ENCODE data around the gene ILK. TPM values are rescaled to one million over a fixed set of nuclear protein-coding genes. Genes with fewer than 3 reads are reported as not detected.

Gene ILK
- total RNA-seq, 1 experiment from 2014 or later: 73.5 TPM

- Histone ChIP-seq H3K4me1 (ENCODE audit: control insufficient read depth in 1 of 2, insufficient read depth in 2 of 2, low read length in 2 of 2) (peaks cover 5 to 15% of the 10 kb centered on the region in 2 experiments; a peak in 3 of 4 replicates), H3K36me3 (ENCODE audit: control insufficient read depth in 1 of 2, insufficient read depth in 2 of 2, low read length in 2 of 2) (peaks cover 0 to 4% of the 10 kb centered on the region in 2 experiments; a peak in 1 of 4 replicates), H3K9me3 (ENCODE audit: control insufficient read depth in 1 of 2, insufficient read depth in 1 of 2, low read depth in 1 of 2, low read length in 2 of 2) (no peaks in the 10 kb centered on the region), H3K9me2 (ENCODE audit: insufficient read depth) (no peaks in the 10 kb centered on the region), H4K20me1 (ENCODE audit: insufficient read depth) (no peaks in the 10 kb centered on the region), H3K4me3 (replicated peaks in 1 of 2; ENCODE audit: low read depth in 1 of 2, low read length in 2 of 2) (peak within 1 kb of the TSS; percentile 74 to 96), H3K27me3 (ENCODE audit: insufficient read depth, low read length) (no peaks in the 10 kb centered on the region), H3K4me2 (ENCODE audit: low read length) (peak within 1 kb of the TSS; percentile 77), H3K27ac (ENCODE audit: low read depth, low read length) (peak within 1 kb of the TSS; percentile 36; the same call in 1 of the 2 replicates), H2AFZ (ENCODE audit: low read depth, low read length, poor library complexity, severe bottlenecking) (peak within 1 kb of the TSS; percentile 66), H3K79me2 (ENCODE audit: insufficient read depth, low read length) (peaks cover 11% of the 10 kb centered on the region; the same call in 1 of the 2 replicates), H3K9ac (ENCODE audit: low read length) (peak within 1 kb of the TSS; percentile 64)
- TSS peak; percentile 58 for BruUV-seq (replicated peaks)
- ChIA-PET POLR2A (interaction anchor here (1.0 to 1.6 kb wide), 6 partner anchors 9 to 240 kb away, joined by 3 to 5 read pairs (median 3); partner anchors contain the start of gene MRPL17), CTCF (interaction anchor here (1.0 to 1.5 kb wide), 4 partner anchors 49 to 231 kb away, joined by 3 to 4 read pairs (median 3); partner anchors contain the start of gene MRPL17), RAD21 (ENCODE audit: low non-redundant PET in 1 of 2, low total read pairs in 2 of 2, uncharacterized antibody in 2 of 2, unreplicated experiment in 2 of 2) (no interaction called here)
- DNase-seq (ENCODE audit: low read depth, low spot score) (peak; percentile 90), ATAC-seq (peak; percentile 99)
- intact Hi-C loops (cut with micrococcal nuclease): no loop called here
- TF ChIP-seq CEBPB (IDR thresholded peaks at IDR 0.05; ENCODE audit: low read depth): no peak
- no peak for TF ChIP-seq JUND (IDR thresholded peaks at IDR 0.05)
- TF ChIP-seq SRF (IDR thresholded peaks at IDR 0.05; ENCODE audit: low read depth): no peak
- TF ChIP-seq ELF1 (IDR thresholded peaks at IDR 0.05; ENCODE audit: borderline replicate concordance, low read depth): no peak; the same call in 1 of the 2 replicates
- TF ChIP-seq YY1 (IDR thresholded peaks at IDR 0.05; ENCODE audit: extremely low read depth, insufficient replicate concordance, low read depth, low read length): no peak
- no peak for TF ChIP-seq ZNF274 (IDR thresholded peaks at IDR 0.05; ENCODE audit: low read depth, low read length)
- peak; percentile 31 for TF ChIP-seq POLR2A (IDR thresholded peaks at IDR 0.05; ENCODE audit: borderline replicate concordance, extremely low read depth, insufficient read depth, insufficient read length)
- TF ChIP-seq CTCF (IDR thresholded peaks at IDR 0.05 in 2 of 3, conservative IDR thresholded peaks at IDR 0.05 in 1 of 3; ENCODE audit: borderline replicate concordance in 1 of 3, insufficient read depth in 1 of 3, low read depth in 2 of 3, low read length in 2 of 3): no peak
- TF ChIP-seq SP1 (IDR thresholded peaks at IDR 0.05; ENCODE audit: low read depth): peak; percentile 52
- no peak for TF ChIP-seq ZBTB33 (IDR thresholded peaks at IDR 0.05; ENCODE audit: extremely low read depth, insufficient replicate concordance, low read length)
- no peak for TF ChIP-seq EGR1 (IDR thresholded peaks at IDR 0.05; ENCODE audit: low read depth)
- TF ChIP-seq SIN3A (IDR thresholded peaks at IDR 0.05; ENCODE audit: low read depth): peak; percentile 84
- no peak for TF ChIP-seq CBX3 (IDR thresholded peaks at IDR 0.05; ENCODE audit: low read depth)
- no peak for TF ChIP-seq RAD21 (IDR thresholded peaks at IDR 0.05; ENCODE audit: low read depth)
- no peak for TF ChIP-seq FOSL1 (IDR thresholded peaks at IDR 0.05; ENCODE audit: low read depth)
- peak; percentile 80 for TF ChIP-seq POLR2AphosphoS5 (IDR thresholded peaks at IDR 0.05; ENCODE audit: low read depth, low read length)
- no peak for TF ChIP-seq TCF7L2 (IDR thresholded peaks at IDR 0.05; ENCODE audit: borderline replicate concordance, extremely low read depth, insufficient read depth, insufficient read length)
- peak; percentile 56 for TF ChIP-seq MAX (IDR thresholded peaks at IDR 0.05)
- no peak for TF ChIP-seq ZFX (IDR thresholded peaks at IDR 0.05)
- no peak for TF ChIP-seq ATF3 (IDR thresholded peaks at IDR 0.05)
- no peak for TF ChIP-seq EZH2 (IDR thresholded peaks at IDR 0.05)
These were observed 15.6 kb downstream of the ILK start, which contains the start of gene TPP1 for GRCh38 chr11:6619004-6619745. TPP1 (minus strand) TSS chr11:6619422; CDS start chr11:6619400, 22 bp downstream.

Measured in HCT116 (cell line).